Nephron progenitor cell (in vitro differentiated cells): ENCODE data around the gene MED26.

ENCODE experiments used
- DNase-seq: peaks from one replicate; pipeline ENCODE4 v3.0.0; 2021
- H3K27ac Mint-ChIP-seq: 2 replicates; pipeline ENCODE4 v1.8.0; 2021; ENCODE audit warnings: mild to moderate bottlenecking, moderate library complexity, mixed read lengths
- H3K27me3 Mint-ChIP-seq: 2 replicates; pipeline ENCODE4 v1.8.0; 2021; ENCODE audit warnings: mild to moderate bottlenecking, low read depth, mixed read lengths; ENCODE audit not compliant: poor library complexity
- H3K36me3 Mint-ChIP-seq: 2 replicates; pipeline ENCODE4 v1.8.0; 2021; ENCODE audit warnings: low read depth, mixed read lengths
- H3K4me1 Mint-ChIP-seq: 2 replicates; pipeline ENCODE4 v1.8.0; 2021; ENCODE audit warnings: mixed read lengths
- H3K4me3 Mint-ChIP-seq: 2 replicates; pipeline ENCODE4 v1.8.0; 2021; ENCODE audit warnings: mild to moderate bottlenecking, moderate library complexity, mixed read lengths
- H3K9me3 Mint-ChIP-seq: 2 replicates; pipeline ENCODE4 v1.8.0; 2021; ENCODE audit warnings: mild to moderate bottlenecking, moderate library complexity, mixed read lengths
- CTCF ChIP-seq: fragments of 200-600 bp; sonication (generic); IDR thresholded peaks from 2 replicates; pipeline ENCODE4 v1.5.0; 2021; ENCODE audit warnings: antibody characterized with exemption

The MED26 gene

DNA sequence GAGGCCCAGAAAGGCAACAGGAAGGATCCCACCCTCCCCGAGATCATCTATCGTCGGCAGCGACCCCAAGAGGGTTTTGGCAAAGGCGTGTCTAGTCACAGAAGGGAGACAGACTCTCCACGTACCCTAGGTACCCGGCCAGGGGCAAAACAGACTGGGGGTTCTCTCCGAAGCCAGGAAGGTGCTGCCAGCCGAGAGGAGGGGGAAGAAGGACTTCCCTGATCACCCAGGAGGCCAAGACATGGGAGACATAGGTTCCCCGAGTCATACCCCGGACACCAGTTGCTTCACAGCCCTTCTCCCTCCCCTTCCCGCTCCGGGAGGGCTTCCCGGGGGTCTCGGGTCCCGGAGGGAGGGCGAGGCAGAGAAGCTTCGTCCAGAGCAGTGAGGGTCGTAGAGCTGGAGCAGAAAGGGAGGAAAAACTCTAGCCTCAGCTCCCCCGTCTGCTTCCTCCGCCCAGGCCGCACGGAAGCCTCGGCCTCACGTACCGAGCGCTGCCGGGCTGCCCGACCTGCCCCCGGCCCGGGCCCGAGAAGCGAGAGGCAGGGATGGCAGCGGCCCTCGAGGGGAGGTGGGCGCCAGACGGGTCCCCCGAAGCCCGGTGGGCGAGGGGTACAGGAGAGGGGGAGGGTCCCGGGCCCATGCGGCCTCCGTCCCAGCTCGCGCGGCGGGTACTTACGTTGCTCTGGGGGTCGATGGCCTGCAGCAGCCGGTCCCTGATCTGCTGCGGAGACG lies 644 bp downstream of the MED26 start:
- no peak for TF ChIP-seq CTCF
- peak overlapping the region; percentile 82 for H3K27ac Mint-ChIP-seq
- H3K9me3 Mint-ChIP-seq = no peaks in the 10 kb centered on the region
- H3K36me3 Mint-ChIP-seq = peaks cover 19% of the 10 kb centered on the region
- H3K4me3 Mint-ChIP-seq = peak overlapping the region; percentile 94
- no peaks in the 10 kb centered on the region for H3K27me3 Mint-ChIP-seq
- peak; percentile 32 for DNase-seq
- peaks cover 29% of the 10 kb centered on the region for H3K4me1 Mint-ChIP-seq

- peak; percentile 38 for DNase-seq
- H3K4me3 Mint-ChIP-seq = peak overlapping the region; percentile 94
- peaks cover 14% of the 10 kb centered on the region for H3K36me3 Mint-ChIP-seq
- no peak for TF ChIP-seq CTCF
- peaks cover 29% of the 10 kb centered on the region for H3K4me1 Mint-ChIP-seq
- H3K27ac Mint-ChIP-seq = peak overlapping the region; percentile 82
- H3K27me3 Mint-ChIP-seq = no peaks in the 10 kb centered on the region
- H3K9me3 Mint-ChIP-seq = no peaks in the 10 kb centered on the region
These were observed 1.2 kb downstream of the MED26 start for GRCh38 chr19:16626796-16627192.

DNA sequence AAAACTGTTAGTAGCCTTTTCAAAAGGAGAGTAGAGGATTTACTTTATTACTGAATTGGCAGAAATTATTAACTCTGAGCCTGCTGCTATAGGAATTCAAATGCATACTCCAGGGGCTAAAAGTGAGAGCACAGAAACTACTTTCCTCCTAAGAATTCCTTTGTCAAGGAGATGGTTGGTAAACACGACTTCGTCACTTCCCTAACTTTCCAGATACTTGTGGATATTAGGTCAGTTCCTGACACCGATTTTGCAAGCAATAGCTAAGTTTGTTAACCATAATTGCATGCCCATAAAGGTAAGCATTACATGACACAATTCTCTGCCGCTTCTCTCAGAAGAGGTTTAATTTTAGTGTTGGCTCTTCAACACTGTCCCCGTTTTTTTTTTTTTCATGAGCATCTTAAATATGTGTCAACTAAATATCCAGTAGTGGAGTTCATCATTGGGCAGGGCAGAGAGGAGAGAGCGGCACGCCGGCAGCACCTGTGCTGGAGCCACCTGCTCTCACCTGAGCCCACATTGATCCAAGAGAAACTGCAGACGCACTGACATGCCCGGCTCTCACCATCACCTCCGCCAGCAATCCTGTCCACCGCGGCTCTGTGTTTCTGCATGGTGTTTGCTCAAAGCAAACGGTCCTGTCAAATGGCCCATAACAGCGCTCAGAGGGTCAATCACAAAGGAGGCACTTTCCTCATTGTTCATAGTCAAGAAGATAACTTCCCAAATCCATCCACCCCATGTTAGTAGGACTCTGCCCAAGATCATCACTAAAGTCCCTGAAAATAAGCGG lies 2.6 kb downstream of the MED26 start:
- Mint-ChIP-seq H3K27me3 (no peaks in the 10 kb centered on the region), H3K27ac (no peak overlapping the region), H3K36me3 (peaks cover 1% of the 10 kb centered on the region), H3K9me3 (no peaks in the 10 kb centered on the region), H3K4me3 (peak overlapping the region; percentile 94), H3K4me1 (peaks cover 29% of the 10 kb centered on the region)
- no peak for DNase-seq
- no peak for TF ChIP-seq CTCF

- no peak for DNase-seq
- no peak for TF ChIP-seq CTCF
- Mint-ChIP-seq H3K4me3 (no peak overlapping the region), H3K27ac (no peak overlapping the region), H3K36me3 (no peaks in the 10 kb centered on the region), H3K4me1 (peaks cover 22% of the 10 kb centered on the region), H3K9me3 (no peaks in the 10 kb centered on the region), H3K27me3 (no peaks in the 10 kb centered on the region)
These were observed 3.8 kb downstream of the MED26 start for GRCh38 chr19:16624236-16624635.

DNA sequence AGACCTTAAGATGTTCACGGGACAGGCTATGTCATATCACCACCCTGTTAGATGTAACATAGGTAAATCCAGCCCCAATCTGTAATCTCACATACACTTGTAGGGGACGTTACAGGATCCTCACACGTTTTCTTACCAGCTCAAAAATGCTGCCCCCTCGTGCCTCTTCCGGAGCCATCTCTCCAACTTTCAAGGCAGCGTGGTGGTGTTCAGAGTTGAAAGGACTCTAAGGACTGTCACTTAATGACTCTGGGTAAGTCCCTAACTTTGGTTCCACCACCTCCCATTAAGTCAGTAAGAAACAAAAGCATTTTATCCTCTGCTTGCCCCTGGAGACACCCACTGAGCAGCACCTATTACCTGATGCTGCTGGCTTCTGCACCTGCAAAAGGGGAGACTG lies 4.4 kb downstream of the MED26 start:
- Mint-ChIP-seq H3K36me3 (no peaks in the 10 kb centered on the region), H3K4me3 (no peak overlapping the region), H3K4me1 (peaks cover 18% of the 10 kb centered on the region), H3K9me3 (no peaks in the 10 kb centered on the region), H3K27me3 (no peaks in the 10 kb centered on the region), H3K27ac (no peak overlapping the region)
- no peak for DNase-seq
- TF ChIP-seq CTCF = no peak
